Esophagus squamous epithelium (tissue), 4 donors: ENCODE measurements around the gene NR2F2.

Experiments used
- CTCF ChIP-seq, 6 experiments: fragments of 450-650 bp in 4 of 6; fragments of 200-600 bp in 2 of 6; sonication (generic) in 2 of 6; IDR thresholded peaks; one replicate each; pipeline ENCODE4 v1.5.1; 2016 to 2019; ENCODE audit warnings: antibody characterized with exemption in 6 of 6, mild to moderate bottlenecking in 4 of 6, moderate library complexity in 4 of 6
- POLR2A ChIP-seq, 4 donors: fragments of 450-650 bp; IDR thresholded peaks; one replicate each; pipeline ENCODE4 v1.6.1; 2017; ENCODE audit warnings: antibody characterized with exemption in 4 of 4, mild to moderate bottlenecking in 4 of 4, moderate library complexity in 3 of 4

- TF ChIP-seq CTCF (IDR thresholded peaks at IDR 0.05) (no peak), POLR2A (IDR thresholded peaks at IDR 0.05) (no peak)
Observed at GRCh38 chr15:96372554-96372953, 42.1 kb downstream of the NR2F2 start.
